Thyroid gland (tissue), 4 donors: ENCODE measurements around the gene CBLB.

Source experiments
- POLR2A ChIP-seq, 2 donors: fragments of 450-650 bp; IDR thresholded peaks; one replicate each; pipeline ENCODE4 v1.6.1; 2017; ENCODE audit warnings: antibody characterized with exemption in 2 of 2, mild to moderate bottlenecking in 2 of 2, moderate library complexity in 1 of 2
- TF ChIP-seq, protein P1 (sequence below), 6 experiments: fragments of 200-600 bp in 3 of 6; fragments of 450-650 bp in 3 of 6; sonication (generic) in 3 of 6; IDR thresholded peaks; one replicate each; pipeline ENCODE4 v1.5.1; 2016 to 2019; ENCODE audit warnings: antibody characterized with exemption in 6 of 6, mild to moderate bottlenecking in 2 of 6, inconsistent platforms in 1 of 6, moderate library complexity in 1 of 6

DNA sequence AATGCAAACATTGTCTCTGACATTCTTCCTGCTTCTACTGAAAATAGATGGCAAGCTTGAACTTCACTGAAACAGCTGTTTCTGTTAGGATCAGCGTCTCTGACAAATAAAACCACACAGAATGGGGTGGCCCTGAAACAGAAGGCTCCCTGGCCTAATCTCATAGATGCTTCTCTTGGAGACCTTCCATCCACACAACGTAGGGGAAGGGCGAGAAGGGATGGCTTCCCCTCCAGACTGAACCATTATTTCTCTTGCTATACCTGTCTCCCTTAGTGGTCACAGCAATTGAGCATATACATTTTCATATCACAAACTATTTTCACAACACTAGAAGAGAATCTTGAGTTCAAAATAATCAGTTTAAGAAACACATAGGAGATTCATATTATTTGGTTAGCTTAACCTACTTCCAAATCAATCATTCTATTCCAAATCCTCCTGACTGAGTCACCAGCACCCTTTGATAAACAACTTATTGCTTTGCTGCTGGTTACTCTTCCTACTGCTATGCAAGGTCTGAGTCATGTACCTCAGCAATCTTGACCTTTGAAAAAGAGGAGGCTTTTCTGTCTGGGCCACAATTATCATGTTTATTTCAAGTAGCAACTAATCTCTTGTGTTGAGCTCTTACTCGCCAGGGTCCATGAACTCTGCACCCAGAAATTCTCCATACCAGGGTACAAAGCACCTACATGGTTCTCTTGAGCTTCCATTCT is 45.5 kb downstream of the CBLB start:
- no peak for TF ChIP-seq POLR2A (IDR thresholded peaks at IDR 0.05)
- TF ChIP-seq, protein P1, sequence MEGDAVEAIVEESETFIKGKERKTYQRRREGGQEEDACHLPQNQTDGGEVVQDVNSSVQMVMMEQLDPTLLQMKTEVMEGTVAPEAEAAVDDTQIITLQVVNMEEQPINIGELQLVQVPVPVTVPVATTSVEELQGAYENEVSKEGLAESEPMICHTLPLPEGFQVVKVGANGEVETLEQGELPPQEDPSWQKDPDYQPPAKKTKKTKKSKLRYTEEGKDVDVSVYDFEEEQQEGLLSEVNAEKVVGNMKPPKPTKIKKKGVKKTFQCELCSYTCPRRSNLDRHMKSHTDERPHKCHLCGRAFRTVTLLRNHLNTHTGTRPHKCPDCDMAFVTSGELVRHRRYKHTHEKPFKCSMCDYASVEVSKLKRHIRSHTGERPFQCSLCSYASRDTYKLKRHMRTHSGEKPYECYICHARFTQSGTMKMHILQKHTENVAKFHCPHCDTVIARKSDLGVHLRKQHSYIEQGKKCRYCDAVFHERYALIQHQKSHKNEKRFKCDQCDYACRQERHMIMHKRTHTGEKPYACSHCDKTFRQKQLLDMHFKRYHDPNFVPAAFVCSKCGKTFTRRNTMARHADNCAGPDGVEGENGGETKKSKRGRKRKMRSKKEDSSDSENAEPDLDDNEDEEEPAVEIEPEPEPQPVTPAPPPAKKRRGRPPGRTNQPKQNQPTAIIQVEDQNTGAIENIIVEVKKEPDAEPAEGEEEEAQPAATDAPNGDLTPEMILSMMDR (IDR thresholded peaks at IDR 0.05) = no peak
